Activated CD4-positive, alpha-beta T cell treated with anti-CD3 and anti-CD28 coated beads for 36 hours (primary cell): ENCODE measurements around the gene TMEM62. TPM values are rescaled to one million over a fixed set of nuclear protein-coding genes. Genes with fewer than 3 reads are reported as not detected.
A peak's percentile ranks its signal among the peaks of the same experiment; 100 is the strongest.
"Not testable (repeated sequence)": the region's sequence is repeated elsewhere in the genome, so short reads cannot be mapped to it uniquely, and the experiment has no call there.

Source experiments
- ATAC-seq: fragments of 200-7000 bp; cut with Tn5 transposase; one replicate; pipeline ENCODE4 v1.10.0; 2021; ENCODE audit warnings: mild to moderate bottlenecking, moderate library complexity
- CTCF ChIA-PET: fragments of 350-600 bp; sonication (Branson Sonifier 250); formaldehyde crosslinking; loops from one replicate; lab custom pipeline; 2021; ENCODE audit warnings: antibody characterized with exemption; lab: Charles Lee
- POLR2A ChIA-PET: fragments of 350-600 bp; sonication (Branson Sonifier 250); formaldehyde crosslinking; loops from one replicate; lab custom pipeline; 2021; ENCODE audit warnings: antibody characterized with exemption, inconsistent platforms; lab: Charles Lee
- DNase-seq: peaks from one replicate; pipeline ENCODE4 v3.0.0-alpha.2; 2020
- H3K27ac Mint-ChIP-seq: one replicate; pipeline ENCODE4 v1.8.0; 2021; ENCODE audit warnings: mixed read lengths
- H3K27me3 Mint-ChIP-seq: one replicate; pipeline ENCODE4 v1.8.0; 2021; ENCODE audit warnings: mixed read lengths
- H3K36me3 Mint-ChIP-seq: one replicate; pipeline ENCODE4 v1.8.0; 2021; ENCODE audit warnings: low read depth, mixed read lengths
- H3K4me1 Mint-ChIP-seq: one replicate; pipeline ENCODE4 v1.8.0; 2021; ENCODE audit warnings: mixed read lengths
- H3K4me3 Mint-ChIP-seq: one replicate; pipeline ENCODE4 v1.8.0; 2021; ENCODE audit warnings: mild to moderate bottlenecking, moderate library complexity, mixed read lengths
- H3K9me3 Mint-ChIP-seq: one replicate; pipeline ENCODE4 v1.8.0; 2021; ENCODE audit warnings: low read depth, mixed read lengths
- intact Hi-C, 2 experiments: fragments of 100-400 bp; cut with DNase I in 1 of 2; cut with micrococcal nuclease in 1 of 2; formaldehyde crosslinking; loops; one replicate each; pipeline versions ENCODE4 v1.14.2 to v1.15.1; 2022 to 2024; cut with DNase I, micrococcal nuclease
- total RNA-seq, 2 experiments: library from RNA; stranded (reverse); gene quantifications; one replicate each; pipeline ENCODE4 v1.2.3, GENCODE V29; 2021

TMEM62 gene
- total RNA-seq, 2 experiments from 2014 or later = 10.9 to 12.9 TPM

- ATAC-seq = peak; percentile 26
- Mint-ChIP-seq H3K9me3 (no peaks in the 10 kb centered on the region), H3K4me3 (no peak overlapping the region), H3K27ac (no peak overlapping the region), H3K4me1 (peaks cover 14% of the 10 kb centered on the region), H3K36me3 (peaks cover 35% of the 10 kb centered on the region), H3K27me3 (no peaks in the 10 kb centered on the region)
- intact Hi-C loops = no loop called here
- CTCF ChIA-PET = no interaction called here
- no peak for DNase-seq
- POLR2A ChIA-PET = no interaction called here
These were observed 11.1 kb downstream of the TMEM62 start for GRCh38 chr15:43144512-43144911.

GRCh38 chr15:43146184-43146583 lies 12.8 kb downstream of the TMEM62 start:
- peaks cover 14% of the 10 kb centered on the region for H3K4me1 Mint-ChIP-seq
- CTCF ChIA-PET = no interaction called here
- no peak for ATAC-seq

GRCh38 chr15:43150191-43150929 lies 17.0 kb downstream of the TMEM62 start:
- POLR2A ChIA-PET = no interaction called here
- CTCF ChIA-PET = interaction anchor here (0.7 kb wide), 1 partner anchor 42 kb away, joined by 3 read pairs; no protein-coding TSS in a partner anchor
- H3K27me3 Mint-ChIP-seq = no peaks in the 10 kb centered on the region
- H3K36me3 Mint-ChIP-seq = peaks cover 32% of the 10 kb centered on the region
- ATAC-seq (no peak), DNase-seq (no peak)
- intact Hi-C loops = no loop called here
- no peak overlapping the region for H3K4me3 Mint-ChIP-seq
- no peak overlapping the region for H3K27ac Mint-ChIP-seq
- no peaks in the 10 kb centered on the region for H3K9me3 Mint-ChIP-seq
- peaks cover 11% of the 10 kb centered on the region for H3K4me1 Mint-ChIP-seq

More at GRCh38 chr15:43146184-43146583, 12.8 kb downstream of the TMEM62 start:
- POLR2A ChIA-PET = interaction anchor here (0.5 kb wide), 1 partner anchor 355 kb away, joined by 3 read pairs; no protein-coding TSS in a partner anchor
- intact Hi-C loops = no loop called here
- peaks cover 29% of the 10 kb centered on the region for H3K36me3 Mint-ChIP-seq
- no peaks in the 10 kb centered on the region for H3K9me3 Mint-ChIP-seq
- H3K27me3 Mint-ChIP-seq = no peaks in the 10 kb centered on the region
- no peak for DNase-seq
- H3K4me3 Mint-ChIP-seq = no peak overlapping the region
- no peak overlapping the region for H3K27ac Mint-ChIP-seq

- Mint-ChIP-seq H3K4me1 (peaks cover 11% of the 10 kb centered on the region), H3K9me3 (no peaks in the 10 kb centered on the region), H3K27me3 (no peaks in the 10 kb centered on the region), H3K36me3 (peaks cover 32% of the 10 kb centered on the region), H3K4me3 (no peak overlapping the region), H3K27ac (no peak overlapping the region)
- CTCF ChIA-PET = interaction anchor here (0.5 kb wide), 1 partner anchor 31 kb away, joined by 3 read pairs; no protein-coding TSS in a partner anchor
- intact Hi-C loops = no loop called here
- DNase-seq (no peak), ATAC-seq (peak; percentile 55)
- POLR2A ChIA-PET = no interaction called here
These were observed 18.3 kb downstream of the TMEM62 start for GRCh38 chr15:43151688-43152087.

GRCh38 chr15:43153269-43153668 lies 19.9 kb downstream of the TMEM62 start:
- CTCF ChIA-PET = interaction anchor here (0.9 kb wide), 1 partner anchor 51 kb away, joined by 3 read pairs; no protein-coding TSS in a partner anchor
- H3K9me3 Mint-ChIP-seq = no peaks in the 10 kb centered on the region
- H3K4me1 Mint-ChIP-seq = peaks cover 11% of the 10 kb centered on the region
- DNase-seq = no peak
- H3K4me3 Mint-ChIP-seq = no peak overlapping the region
- H3K27ac Mint-ChIP-seq = no peak overlapping the region
- no peaks in the 10 kb centered on the region for H3K27me3 Mint-ChIP-seq
- H3K36me3 Mint-ChIP-seq = peaks cover 32% of the 10 kb centered on the region
- POLR2A ChIA-PET = no interaction called here
- intact Hi-C loops = no loop called here
- no peak for ATAC-seq

- intact Hi-C loops = no loop called here
- no peak overlapping the region for H3K27ac Mint-ChIP-seq
- CTCF ChIA-PET = no interaction called here
These were observed 32.5 kb downstream of the TMEM62 start for GRCh38 chr15:43165801-43166325.

GRCh38 chr15:43167261-43167660 lies 33.9 kb downstream of the TMEM62 start:
- H3K4me3 Mint-ChIP-seq, CTCF ChIA-PET, DNase-seq, H3K4me1 Mint-ChIP-seq, H3K27ac Mint-ChIP-seq, H3K9me3 Mint-ChIP-seq, POLR2A ChIA-PET, intact Hi-C loops, ATAC-seq, H3K27me3 Mint-ChIP-seq: not testable (repeated sequence)
- peaks cover 34% of the 10 kb centered on the region for H3K36me3 Mint-ChIP-seq

More at GRCh38 chr15:43165801-43166325, 32.5 kb downstream of the TMEM62 start:
- H3K36me3 Mint-ChIP-seq = peaks cover 29% of the 10 kb centered on the region
- no peak overlapping the region for H3K4me3 Mint-ChIP-seq
- H3K4me1 Mint-ChIP-seq = peaks cover 3% of the 10 kb centered on the region
- POLR2A ChIA-PET = interaction anchor here (0.6 kb wide), 1 partner anchor 44 kb away, joined by 7 read pairs; no protein-coding TSS in a partner anchor
- DNase-seq (no peak), ATAC-seq (no peak)
- H3K27me3 Mint-ChIP-seq = no peaks in the 10 kb centered on the region
- H3K9me3 Mint-ChIP-seq = no peaks in the 10 kb centered on the region

GRCh38 chr15:43168192-43169107 lies 35.1 kb downstream of the TMEM62 start:
- no peak for DNase-seq
- ATAC-seq = peak; percentile 53
- H3K9me3 Mint-ChIP-seq = no peaks in the 10 kb centered on the region
- ChIA-PET CTCF (no interaction called here), POLR2A (no interaction called here)
- intact Hi-C loops = no loop called here
- no peaks in the 10 kb centered on the region for H3K27me3 Mint-ChIP-seq
- peaks cover 3% of the 10 kb centered on the region for H3K4me1 Mint-ChIP-seq
- no peak overlapping the region for H3K27ac Mint-ChIP-seq
- H3K4me3 Mint-ChIP-seq = no peak overlapping the region
- H3K36me3 Mint-ChIP-seq = peaks cover 38% of the 10 kb centered on the region

GRCh38 chr15:43169888-43170287 lies 36.5 kb downstream of the TMEM62 start:
- ATAC-seq = no peak
- no peak for DNase-seq
- Mint-ChIP-seq H3K36me3 (peaks cover 42% of the 10 kb centered on the region), H3K27ac (no peak overlapping the region), H3K9me3 (no peaks in the 10 kb centered on the region), H3K4me3 (no peak overlapping the region), H3K27me3 (no peaks in the 10 kb centered on the region), H3K4me1 (peaks cover 3% of the 10 kb centered on the region)
- intact Hi-C loops = no loop called here
- ChIA-PET POLR2A (no interaction called here), CTCF (interaction anchor here (1.0 kb wide), 1 partner anchor 228 kb away, joined by 4 read pairs; no protein-coding TSS in a partner anchor)

GRCh38 chr15:43175656-43176309 lies 42.4 kb downstream of the TMEM62 start:
- intact Hi-C loops, ATAC-seq, H3K4me1 Mint-ChIP-seq, H3K27ac Mint-ChIP-seq, H3K9me3 Mint-ChIP-seq, H3K27me3 Mint-ChIP-seq, H3K4me3 Mint-ChIP-seq, POLR2A ChIA-PET, DNase-seq: not testable (repeated sequence)
- CTCF ChIA-PET = interaction anchor here (1.5 kb wide), 1 partner anchor 11 kb away, joined by 4 read pairs; no protein-coding TSS in a partner anchor
- peaks cover 25% of the 10 kb centered on the region for H3K36me3 Mint-ChIP-seq

- POLR2A ChIA-PET, intact Hi-C loops, H3K27ac Mint-ChIP-seq, ATAC-seq, H3K27me3 Mint-ChIP-seq, DNase-seq, CTCF ChIA-PET, H3K9me3 Mint-ChIP-seq, H3K4me1 Mint-ChIP-seq, H3K4me3 Mint-ChIP-seq: not testable (repeated sequence)
- peaks cover 21% of the 10 kb centered on the region for H3K36me3 Mint-ChIP-seq
These were observed 43.8 kb downstream of the TMEM62 start for GRCh38 chr15:43177147-43177546.
